K562 (cell line): ENCODE data around the gene TMEM217. TPM values are rescaled to one million over a fixed set of nuclear protein-coding genes. Genes with fewer than 3 reads are reported as not detected.

Experiments
- FOSL1 ChIP-seq: fragments of 200-800 bp; sonication (Bioruptor generic); conservative IDR thresholded peaks from 2 replicates; pipeline ENCODE4 v1.6.1; 2016; ENCODE audit warnings: missing genetic modification characterization, missing compliant biosample characterization
- FOXA3 ChIP-seq, 2 experiments: fragments of 450-650 bp in 1 of 2; sonication (generic) in 1 of 2; formaldehyde crosslinking; IDR thresholded peaks in 1 of 2; conservative IDR thresholded peaks in 1 of 2; 2 replicates each; pipeline versions ENCODE4 v1.4.0 to v1.8.0; 2020 to 2022; ENCODE audit warnings: mild to moderate bottlenecking in 2 of 2, missing genetic modification reagents in 1 of 2
- KLF13 ChIP-seq: fragments of 450-650 bp; IDR thresholded peaks from 2 replicates; pipeline ENCODE4 v1.6.1; 2016; ENCODE audit warnings: missing genetic modification characterization, low read depth, mild to moderate bottlenecking, missing compliant biosample characterization, moderate library complexity, borderline replicate concordance
- MIER1 ChIP-seq: fragments of 450-650 bp; IDR thresholded peaks from 2 replicates; pipeline ENCODE4 v1.6.1; 2016; ENCODE audit warnings: antibody characterized with exemption, mild to moderate bottlenecking, low read depth
- NR2C1 ChIP-seq, 2 experiments: fragments of 450-650 bp; IDR thresholded peaks; 2 replicates each; pipeline ENCODE4 v1.6.1; 2017; ENCODE audit warnings: mild to moderate bottlenecking in 2 of 2, antibody characterized with exemption in 1 of 2, inconsistent platforms in 1 of 2, missing compliant biosample characterization in 1 of 2, missing genetic modification characterization in 1 of 2
- RNF2 ChIP-seq: sonication (generic); IDR thresholded peaks from 2 replicates; pipeline ENCODE4 v1.6.1; 2016
- SIN3A ChIP-seq, 2 experiments: fragments of 150-350 bp in 1 of 2; IDR thresholded peaks; 2 replicates each; pipeline ENCODE4 v1.6.1; 2011 to 2016; ENCODE audit warnings: borderline replicate concordance in 2 of 2, low read depth in 2 of 2, low read length in 2 of 2, mild to moderate bottlenecking in 2 of 2, moderate library complexity in 2 of 2; ENCODE audit not compliant: control insufficient read depth in 1 of 2
- TCF3 ChIP-seq: sonication (generic); formaldehyde crosslinking; IDR thresholded peaks from 2 replicates; pipeline ENCODE4 v1.4.0; 2020; ENCODE audit warnings: mild to moderate bottlenecking, missing genetic modification reagents
- YY1 ChIP-seq, 3 experiments: IDR thresholded peaks; 2 replicates each; pipeline ENCODE4 v1.6.1; 2011; ENCODE audit warnings: low read length in 2 of 3, mild to moderate bottlenecking in 2 of 3, moderate library complexity in 2 of 3, borderline replicate concordance in 1 of 3, control low read depth in 1 of 3, low read depth in 1 of 3; ENCODE audit not compliant: insufficient read depth in 3 of 3, insufficient replicate concordance in 2 of 3, control insufficient read depth in 1 of 3, insufficient read length in 1 of 3; ENCODE audit errors: extremely low read depth in 1 of 3
- ZBTB1 ChIP-seq: sonication (generic); formaldehyde crosslinking; IDR thresholded peaks from 2 replicates; pipeline ENCODE4 v1.8.1; 2023; ENCODE audit warnings: missing genetic modification reagents, low read depth, mild to moderate bottlenecking, borderline replicate concordance
- ZNF165 ChIP-seq: fragments of 250-450 bp; sonication (Bioruptor Pico); IDR thresholded peaks from 2 replicates; pipeline ENCODE4 v1.4.0; 2020; ENCODE audit warnings: borderline replicate concordance
- polyA plus RNA-seq, 8 experiments: library from polyadenylated mRNA; depleted of rRNA in 4 of 8; stranded (reverse) in 5 of 8; unstranded in 3 of 8; fragments of >200 nt; fragmentation: Nextera tagmentation in 2 of 8; fragmentation: Illumina TruSeq in 1 of 8; extraction: Ambion mirVana in 2 of 8; extraction: Trizol in 1 of 8; gene quantifications; 2 replicates each; pipeline versions ENCODE4 v1.2.1 to v1.2.3, GENCODE V29; 2011 to 2014; ENCODE audit warnings: inconsistent platforms in 1 of 8, missing spikeins in 1 of 8
- total RNA-seq, 7 experiments: library from RNA; depleted of rRNA in 6 of 7; stranded (reverse); fragments of >200 nt in 6 of 7; fragmentation: Illumina TruSeq in 2 of 7; extraction: Trizol in 2 of 7; gene quantifications; 2 replicates each; pipeline versions ENCODE4 v1.2.1 to v1.2.3, GENCODE V29; 2011 to 2021; ENCODE audit warnings: low replicate concordance in 1 of 7
- TF ChIP-seq, protein P1 (sequence below): fragments of 450-650 bp; formaldehyde crosslinking; IDR thresholded peaks from 2 replicates; pipeline ENCODE4 v1.4.0; 2020; ENCODE audit warnings: mild to moderate bottlenecking, moderate library complexity
- TF ChIP-seq, protein P2 (sequence below): fragments of 450-650 bp; IDR thresholded peaks from 2 replicates; pipeline ENCODE4 v1.6.1; 2017; ENCODE audit warnings: antibody characterized with exemption, mild to moderate bottlenecking
- TF ChIP-seq, protein P3 (sequence below): sonication (generic); formaldehyde crosslinking; IDR thresholded peaks from 2 replicates; pipeline ENCODE4 v1.8.1; 2023; ENCODE audit warnings: mild to moderate bottlenecking, missing genetic modification reagents, moderate library complexity

Gene TMEM217
- total and polyA plus RNA-seq, 9 of the 15 experiments (the other 6 are each of a cell fraction or from before 2014, with no cell fraction given) = 1.3 to 8.0 (median 1.9) TPM

DNA sequence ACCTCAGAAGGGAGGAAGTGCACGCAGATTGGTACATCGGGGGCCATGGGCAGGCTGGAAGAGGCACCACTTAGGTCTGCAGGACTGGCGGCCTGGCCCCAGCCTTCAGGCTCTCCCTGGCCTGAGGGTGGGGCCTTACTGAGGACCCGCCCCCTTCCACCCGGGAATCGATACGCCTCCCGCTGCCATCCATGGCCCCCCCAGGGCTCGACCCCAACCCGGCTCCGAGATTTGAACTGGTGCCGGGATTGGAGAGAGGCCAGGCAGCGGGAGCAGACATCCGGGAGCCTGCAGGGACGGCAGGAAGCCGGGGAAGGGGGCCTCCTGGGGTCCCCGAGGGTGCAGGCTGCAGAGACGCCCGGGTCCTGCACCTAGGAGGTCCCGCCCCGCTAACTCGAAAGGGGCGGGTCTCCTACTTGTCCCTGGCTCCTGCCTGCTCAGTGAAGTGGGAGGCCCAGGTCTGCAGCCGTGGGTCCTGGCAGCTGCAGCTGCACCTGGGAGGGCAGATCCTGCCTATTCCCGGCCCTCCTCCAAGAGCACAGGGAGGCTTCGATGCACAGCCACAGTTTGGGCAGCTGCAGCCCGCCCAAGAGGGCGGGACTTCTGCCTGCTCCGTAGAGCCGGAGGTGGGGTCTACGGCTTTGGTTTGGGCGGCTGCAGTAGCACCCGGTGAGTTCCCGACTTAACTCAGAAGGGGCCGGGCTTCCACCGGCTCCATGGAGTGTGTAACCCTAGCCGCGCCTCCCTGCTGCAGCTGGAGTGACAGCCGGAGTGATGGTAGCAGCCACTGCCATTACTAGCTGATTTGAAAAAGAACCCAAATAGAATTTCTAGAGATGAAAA, 35.6 kb downstream of the TMEM217 start (continued):
- TF ChIP-seq, protein P1, sequence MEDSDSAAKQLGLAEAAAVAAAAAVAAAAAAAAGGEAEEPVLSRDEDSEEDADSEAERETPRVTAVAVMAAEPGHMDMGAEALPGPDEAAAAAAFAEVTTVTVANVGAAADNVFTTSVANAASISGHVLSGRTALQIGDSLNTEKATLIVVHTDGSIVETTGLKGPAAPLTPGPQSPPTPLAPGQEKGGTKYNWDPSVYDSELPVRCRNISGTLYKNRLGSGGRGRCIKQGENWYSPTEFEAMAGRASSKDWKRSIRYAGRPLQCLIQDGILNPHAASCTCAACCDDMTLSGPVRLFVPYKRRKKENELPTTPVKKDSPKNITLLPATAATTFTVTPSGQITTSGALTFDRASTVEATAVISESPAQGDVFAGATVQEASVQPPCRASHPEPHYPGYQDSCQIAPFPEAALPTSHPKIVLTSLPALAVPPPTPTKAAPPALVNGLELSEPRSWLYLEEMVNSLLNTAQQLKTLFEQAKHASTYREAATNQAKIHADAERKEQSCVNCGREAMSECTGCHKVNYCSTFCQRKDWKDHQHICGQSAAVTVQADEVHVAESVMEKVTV (CRISPR knock-in tag) = no peak
- TF ChIP-seq, protein P2, sequence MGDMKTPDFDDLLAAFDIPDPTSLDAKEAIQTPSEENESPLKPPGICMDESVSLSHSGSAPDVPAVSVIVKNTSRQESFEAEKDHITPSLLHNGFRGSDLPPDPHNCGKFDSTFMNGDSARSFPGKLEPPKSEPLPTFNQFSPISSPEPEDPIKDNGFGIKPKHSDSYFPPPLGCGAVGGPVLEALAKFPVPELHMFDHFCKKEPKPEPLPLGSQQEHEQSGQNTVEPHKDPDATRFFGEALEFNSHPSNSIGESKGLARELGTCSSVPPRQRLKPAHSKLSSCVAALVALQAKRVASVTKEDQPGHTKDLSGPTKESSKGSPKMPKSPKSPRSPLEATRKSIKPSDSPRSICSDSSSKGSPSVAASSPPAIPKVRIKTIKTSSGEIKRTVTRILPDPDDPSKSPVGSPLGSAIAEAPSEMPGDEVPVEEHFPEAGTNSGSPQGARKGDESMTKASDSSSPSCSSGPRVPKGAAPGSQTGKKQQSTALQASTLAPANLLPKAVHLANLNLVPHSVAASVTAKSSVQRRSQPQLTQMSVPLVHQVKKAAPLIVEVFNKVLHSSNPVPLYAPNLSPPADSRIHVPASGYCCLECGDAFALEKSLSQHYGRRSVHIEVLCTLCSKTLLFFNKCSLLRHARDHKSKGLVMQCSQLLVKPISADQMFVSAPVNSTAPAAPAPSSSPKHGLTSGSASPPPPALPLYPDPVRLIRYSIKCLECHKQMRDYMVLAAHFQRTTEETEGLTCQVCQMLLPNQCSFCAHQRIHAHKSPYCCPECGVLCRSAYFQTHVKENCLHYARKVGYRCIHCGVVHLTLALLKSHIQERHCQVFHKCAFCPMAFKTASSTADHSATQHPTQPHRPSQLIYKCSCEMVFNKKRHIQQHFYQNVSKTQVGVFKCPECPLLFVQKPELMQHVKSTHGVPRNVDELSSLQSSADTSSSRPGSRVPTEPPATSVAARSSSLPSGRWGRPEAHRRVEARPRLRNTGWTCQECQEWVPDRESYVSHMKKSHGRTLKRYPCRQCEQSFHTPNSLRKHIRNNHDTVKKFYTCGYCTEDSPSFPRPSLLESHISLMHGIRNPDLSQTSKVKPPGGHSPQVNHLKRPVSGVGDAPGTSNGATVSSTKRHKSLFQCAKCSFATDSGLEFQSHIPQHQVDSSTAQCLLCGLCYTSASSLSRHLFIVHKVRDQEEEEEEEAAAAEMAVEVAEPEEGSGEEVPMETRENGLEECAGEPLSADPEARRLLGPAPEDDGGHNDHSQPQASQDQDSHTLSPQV = no peak
- TF ChIP-seq ZNF165 (CRISPR knock-in tag) (no peak), FOSL1 (0 out of 2 replicates have a peak, but pooled peaks have one; percentile 19), KLF13 (tag) (0 out of 2 replicates have a peak, but pooled peaks have one; percentile 22), FOXA3 (CRISPR knock-in tag; conservative IDR thresholded peaks at IDR 0.05 in 1 of 2, IDR thresholded peaks at IDR 0.05 in 1 of 2) (no peak; a peak in 1 of 4 replicates), MIER1 (no peak), YY1 (IDR thresholded peaks at IDR 0.05; ENCODE audit: borderline replicate concordance in 1 of 3, control insufficient read depth in 1 of 3, extremely low read depth in 1 of 3, insufficient read depth in 3 of 3, insufficient read length in 1 of 3, insufficient replicate concordance in 2 of 3, low read depth in 1 of 3, low read length in 2 of 3) (peak in 2 of 3 experiments; percentile 62 to 66), NR2C1 (IDR thresholded peaks at IDR 0.05) (no peak), NR2C1 (tag; IDR thresholded peaks at IDR 0.05) (no peak), SIN3A (IDR thresholded peaks at IDR 0.05; ENCODE audit: borderline replicate concordance in 2 of 2, control insufficient read depth in 1 of 2, low read depth in 2 of 2, low read length in 2 of 2) (peak; percentile 44 to 55; a peak in 2 of 4 replicates), RNF2 (0 out of 2 replicates have a peak, but pooled peaks have one; percentile 41), TCF3 (CRISPR knock-in tag) (peak; percentile 51), ZBTB1 (0 out of 2 replicates have a peak, but pooled peaks have one; percentile 34)
- TF ChIP-seq, protein P3, sequence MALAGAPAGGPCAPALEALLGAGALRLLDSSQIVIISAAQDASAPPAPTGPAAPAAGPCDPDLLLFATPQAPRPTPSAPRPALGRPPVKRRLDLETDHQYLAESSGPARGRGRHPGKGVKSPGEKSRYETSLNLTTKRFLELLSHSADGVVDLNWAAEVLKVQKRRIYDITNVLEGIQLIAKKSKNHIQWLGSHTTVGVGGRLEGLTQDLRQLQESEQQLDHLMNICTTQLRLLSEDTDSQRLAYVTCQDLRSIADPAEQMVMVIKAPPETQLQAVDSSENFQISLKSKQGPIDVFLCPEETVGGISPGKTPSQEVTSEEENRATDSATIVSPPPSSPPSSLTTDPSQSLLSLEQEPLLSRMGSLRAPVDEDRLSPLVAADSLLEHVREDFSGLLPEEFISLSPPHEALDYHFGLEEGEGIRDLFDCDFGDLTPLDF (CRISPR knock-in tag) = peak; percentile 75; the same call in 1 of the 2 replicates
- TF ChIP-seq, all 486 proteins: peak for 80
